OCI-LY7 (cell line): ENCODE measurements around the gene MFSD6. TPM values are rescaled to one million over a fixed set of nuclear protein-coding genes. Genes with fewer than 3 reads are reported as not detected.

ENCODE experiments used
- BruUV-seq: library from RNA; stranded (reverse); fragments of 400-500 nt; replicated peaks from 2 replicates; lab custom pipeline; 2021; lab: Mats Ljungman, UMichigan
- CTCF ChIA-PET: fragments of 300-600 bp; sonication (Branson Sonifier 250); formaldehyde crosslinking; loops from one replicate; lab custom pipeline; 2022; ENCODE audit warnings: antibody characterized with exemption; ENCODE audit not compliant: unreplicated experiment; lab: Charles Lee
- POLR2A ChIA-PET: fragments of 300-600 bp; sonication (Branson Sonifier 250); formaldehyde crosslinking; loops from one replicate; lab custom pipeline; 2022; ENCODE audit warnings: antibody characterized with exemption; lab: Charles Lee
- DNase-seq: peaks from one replicate; pipeline ENCODE4 v3.0.0-alpha.2; 2015; ENCODE audit warnings: low spot score
- H2AFZ ChIP-seq: fragments of 200-600 bp; sonication (generic), shearing (Covaris generic); 2 replicates; pipeline ENCODE4 v1.6.1; 2014; ENCODE audit warnings: mild to moderate bottlenecking, antibody characterized with exemption, low read length, moderate library complexity
- H3K27ac ChIP-seq: fragments of 200-600 bp; sonication (generic); 2 replicates; pipeline ENCODE4 v1.5.1; 2014; ENCODE audit warnings: mixed run types, low read depth, mild to moderate bottlenecking, moderate library complexity, low read length, inconsistent platforms; ENCODE audit not compliant: poor library complexity, severe bottlenecking
- H3K36me3 ChIP-seq: fragments of 200-600 bp; sonication (generic); 2 replicates; pipeline ENCODE4 v1.6.1; 2014; ENCODE audit warnings: mild to moderate bottlenecking, antibody characterized with exemption, low read length, moderate library complexity, mixed read lengths; ENCODE audit not compliant: insufficient read depth
- H3K4me1 ChIP-seq: fragments of 200-600 bp; sonication (generic); 2 replicates; pipeline ENCODE4 v1.5.1; 2014; ENCODE audit warnings: mild to moderate bottlenecking, low read length; ENCODE audit not compliant: insufficient read depth, poor library complexity, severe bottlenecking
- H3K4me2 ChIP-seq: fragments of 200-600 bp; sonication (generic); 2 replicates; pipeline ENCODE4 v1.6.1; 2014; ENCODE audit warnings: mild to moderate bottlenecking, low read length
- H3K4me3 ChIP-seq: fragments of 200-600 bp; sonication (generic); 2 replicates; pipeline ENCODE4 v1.5.1; 2014; ENCODE audit warnings: mild to moderate bottlenecking, low read depth, low read length; ENCODE audit not compliant: poor library complexity, severe bottlenecking
- H3K79me2 ChIP-seq: fragments of 200-600 bp; sonication (generic); 2 replicates; pipeline ENCODE4 v1.6.1; 2016; ENCODE audit warnings: low read depth, mild to moderate bottlenecking, low read length, moderate library complexity, mixed read lengths; ENCODE audit not compliant: insufficient read depth
- H3K9me2 ChIP-seq: fragments of 200-600 bp; sonication (generic); 2 replicates; pipeline ENCODE4 v1.6.1; 2016; ENCODE audit warnings: mild to moderate bottlenecking, low read length, mixed read lengths; ENCODE audit not compliant: insufficient read depth
- H3K9me3 ChIP-seq: fragments of 200-600 bp; sonication (generic); 2 replicates; pipeline ENCODE4 v1.6.1; 2014; ENCODE audit warnings: mild to moderate bottlenecking, mixed run types, low read length, mixed read lengths
- H4K20me1 ChIP-seq: fragments of 200-600 bp; sonication (generic); 2 replicates; pipeline ENCODE4 v1.6.1; 2014; ENCODE audit warnings: mild to moderate bottlenecking, antibody characterized with exemption, low read length, moderate library complexity, mixed read lengths; ENCODE audit not compliant: insufficient read depth
- CTCF ChIP-seq: fragments of 200-600 bp; sonication (generic); conservative IDR thresholded peaks from 2 replicates; pipeline ENCODE4 v1.5.1; 2014; ENCODE audit warnings: mild to moderate bottlenecking, antibody characterized with exemption, low read length, moderate library complexity, mixed read lengths
- EZH2phosphoT487 ChIP-seq: fragments of 200-600 bp; sonication (generic); IDR thresholded peaks from 2 replicates; pipeline ENCODE4 v1.6.1; 2018; ENCODE audit warnings: low read depth, borderline replicate concordance, mild to moderate bottlenecking, mixed run types, antibody characterized with exemption, low read length, moderate library complexity, mixed read lengths
- intact Hi-C: fragments of 100-400 bp; cut with micrococcal nuclease; formaldehyde crosslinking; loops from one replicate; pipeline ENCODE4 v1.10.0; 2022; ENCODE audit not compliant: unreplicated experiment
- total RNA-seq, 2 experiments: library from RNA; depleted of rRNA in 1 of 2; stranded (reverse); fragments of >200 nt in 1 of 2; shearing (Covaris generic) in 1 of 2; gene quantifications; 2 replicates each; pipeline ENCODE4 v1.2.3, GENCODE V29; 2014 to 2022

Gene MFSD6
- total RNA-seq, 2 experiments from 2014 or later: 8.3 to 19.5 TPM

- Histone ChIP-seq H2AFZ (no peak overlapping the region), H3K36me3 (no peaks in the 10 kb centered on the region), H3K9me2 (no peaks in the 10 kb centered on the region), H3K4me3 (no peak overlapping the region), H3K4me2 (no peak overlapping the region), H3K4me1 (no peaks in the 10 kb centered on the region), H3K79me2 (no peaks in the 10 kb centered on the region), H3K27ac (no peak overlapping the region), H4K20me1 (no peaks in the 10 kb centered on the region), H3K9me3 (no peaks in the 10 kb centered on the region)
- DNase-seq: no peak
- intact Hi-C loops: no loop called here
- no TSS peak for BruUV-seq
- TF ChIP-seq EZH2phosphoT487 (no peak), CTCF (no peak)
- ChIA-PET POLR2A (no interaction called here), CTCF (no interaction called here)
Observed at GRCh38 chr2:190396271-190396670, 11.9 kb upstream of the MFSD6 start.

- DNase-seq: no peak
- intact Hi-C loops: no loop called here
- Histone ChIP-seq H2AFZ (no peak overlapping the region), H3K4me1 (peaks cover 7% of the 10 kb centered on the region), H3K4me3 (no peak overlapping the region), H3K79me2 (no peaks in the 10 kb centered on the region), H3K27ac (no peak overlapping the region), H3K36me3 (no peaks in the 10 kb centered on the region), H3K9me2 (no peaks in the 10 kb centered on the region), H3K9me3 (no peaks in the 10 kb centered on the region), H3K4me2 (no peak overlapping the region), H4K20me1 (no peaks in the 10 kb centered on the region)
- BruUV-seq: no TSS peak
- CTCF ChIA-PET: no interaction called here
- POLR2A ChIA-PET: no interaction called here
- TF ChIP-seq EZH2phosphoT487 (no peak), CTCF (no peak)
Observed at GRCh38 chr2:190402986-190403603, 5.1 kb upstream of the MFSD6 start.

GRCh38 chr2:190404487-190404886, 3.7 kb upstream of the MFSD6 start:
- intact Hi-C loops: no loop called here
- no peak for DNase-seq
- H3K9me2 ChIP-seq: no peaks in the 10 kb centered on the region
- H3K27ac ChIP-seq: no peak overlapping the region
- no peaks in the 10 kb centered on the region for H4K20me1 ChIP-seq
- no TSS peak for BruUV-seq
- H3K9me3 ChIP-seq: no peaks in the 10 kb centered on the region
- no peaks in the 10 kb centered on the region for H3K79me2 ChIP-seq
- H3K36me3 ChIP-seq: no peaks in the 10 kb centered on the region
- peaks cover 11% of the 10 kb centered on the region for H3K4me1 ChIP-seq
- TF ChIP-seq EZH2phosphoT487 (no peak), CTCF (no peak)
- H2AFZ ChIP-seq: no peak overlapping the region
- no peak overlapping the region for H3K4me3 ChIP-seq
- ChIA-PET CTCF (no interaction called here), POLR2A (interaction anchor here (0.5 kb wide), 1 partner anchor 529 kb away, joined by 3 read pairs; no protein-coding TSS in a partner anchor)
- no peak overlapping the region for H3K4me2 ChIP-seq
